ENCODE measurements around the gene MCTP2. TPM values are rescaled to one million over a fixed set of nuclear protein-coding genes. Genes with fewer than 3 reads are reported as not detected.

Gene MCTP2
- total and polyA plus RNA-seq, 9 of the 15 experiments (the other 6 are each of a cell fraction or from before 2014, with no cell fraction given): 0.07 TPM; not detected in 8

DNA sequence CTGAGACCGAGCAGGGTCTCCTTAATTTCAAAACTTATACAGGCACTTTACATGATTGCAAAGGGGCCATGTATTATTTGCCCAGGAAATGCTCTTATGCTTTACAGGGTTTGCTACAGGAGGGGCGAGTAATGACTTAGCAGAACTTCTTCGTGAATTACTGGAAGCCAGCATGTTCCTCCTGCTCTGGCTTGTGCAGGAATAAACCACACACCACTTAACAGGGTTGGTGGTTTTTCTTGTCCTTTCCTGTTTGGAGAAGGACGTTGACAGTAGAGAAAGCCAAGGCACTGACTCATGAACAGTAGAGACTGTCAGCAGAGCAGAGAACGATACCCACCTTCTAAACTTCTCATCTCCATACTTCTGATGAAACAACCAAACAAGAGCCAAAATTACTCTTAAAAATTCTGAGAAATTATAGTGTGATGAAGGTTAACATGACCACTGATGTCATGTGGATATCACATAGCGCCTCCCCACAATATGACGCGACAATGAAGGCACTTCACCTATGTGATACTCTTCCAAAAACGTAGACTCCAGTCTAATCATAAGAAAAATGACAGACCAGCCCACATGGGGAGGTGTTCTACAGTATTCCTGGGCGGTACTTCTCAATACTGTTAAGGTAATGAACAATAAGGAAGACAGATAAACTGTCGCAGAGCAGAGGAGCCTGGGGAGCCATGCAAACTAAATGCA, 24.7 kb upstream of the MCTP2 start:
- H3K27ac ChIP-seq (ENCODE audit: extremely low read depth, low read depth, low read length): no peak overlapping the region
- in situ Hi-C loops (cut with MboI): no loop called here
- ATAC-seq: no peak
- ChIA-PET CTCF (ENCODE audit: low intra/inter-chr PET ratio) (no interaction called here), POLR2A (no interaction called here)
- H3K79me2 ChIP-seq (ENCODE audit: control insufficient read depth, insufficient read depth, low read length): no peaks in the 10 kb centered on the region
- H3K27me3 ChIP-seq (ENCODE audit: control insufficient read depth in 2 of 2, insufficient read depth in 2 of 2, low read length in 2 of 2): no peaks in the 10 kb centered on the region
- no peaks in the 10 kb centered on the region for H3K9me3 ChIP-seq (replicated peaks; ENCODE audit: control insufficient read depth, insufficient read depth, low read depth, low read length)
- no peaks in the 10 kb centered on the region for H3K4me1 ChIP-seq (replicated peaks in 1 of 2; ENCODE audit: control insufficient read depth in 2 of 2, insufficient read depth in 2 of 2, low read length in 2 of 2)
- intact Hi-C loops (cut with micrococcal nuclease): no loop called here
- H3K36me3 ChIP-seq (ENCODE audit: control insufficient read depth, insufficient read depth, low read length): no peaks in the 10 kb centered on the region
- WGBS (ENCODE audit: insufficient coverage, low coverage, missing lambda C conversion rate): under 1% methylated on average over 11 of the region's 11 CpGs
- no peak for DNase-seq (ENCODE audit: extremely low read depth in 1 of 4, low spot score in 3 of 4)
- no peak overlapping the region for H3K9ac ChIP-seq (ENCODE audit: insufficient read depth in 1 of 2, low read depth in 2 of 2, low read length in 2 of 2)
- no peaks in the 10 kb centered on the region for H3K9me1 ChIP-seq (ENCODE audit: control insufficient read depth, insufficient read depth, low read length)
- no peak overlapping the region for H3K4me3 ChIP-seq
- BruUV-seq (replicated peaks): no TSS peak
- FAIRE-seq: no peak
- no peak overlapping the region for H2AFZ ChIP-seq (ENCODE audit: low read depth, low read length)
- no peaks in the 10 kb centered on the region for H4K20me1 ChIP-seq (replicated peaks; ENCODE audit: control insufficient read depth, insufficient read depth, low read length)
- H3K4me2 ChIP-seq (ENCODE audit: insufficient read depth, low read length): no peak overlapping the region
- TF ChIP-seq, protein P1, sequence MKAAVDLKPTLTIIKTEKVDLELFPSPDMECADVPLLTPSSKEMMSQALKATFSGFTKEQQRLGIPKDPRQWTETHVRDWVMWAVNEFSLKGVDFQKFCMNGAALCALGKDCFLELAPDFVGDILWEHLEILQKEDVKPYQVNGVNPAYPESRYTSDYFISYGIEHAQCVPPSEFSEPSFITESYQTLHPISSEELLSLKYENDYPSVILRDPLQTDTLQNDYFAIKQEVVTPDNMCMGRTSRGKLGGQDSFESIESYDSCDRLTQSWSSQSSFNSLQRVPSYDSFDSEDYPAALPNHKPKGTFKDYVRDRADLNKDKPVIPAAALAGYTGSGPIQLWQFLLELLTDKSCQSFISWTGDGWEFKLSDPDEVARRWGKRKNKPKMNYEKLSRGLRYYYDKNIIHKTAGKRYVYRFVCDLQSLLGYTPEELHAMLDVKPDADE (conservative IDR thresholded peaks at IDR 0.05; ENCODE audit: control insufficient read depth, low read depth, low read length): no peak
- TF ChIP-seq ZNF668 (CRISPR knock-in tag; IDR thresholded peaks at IDR 0.05) (no peak), ZSCAN29 (IDR thresholded peaks at IDR 0.05) (no peak), MEF2D (tag; conservative IDR thresholded peaks at IDR 0.05; ENCODE audit: low read depth) (no peak), PPARD (CRISPR knock-in tag; IDR thresholded peaks at IDR 0.05) (no peak), KLF16 (IDR thresholded peaks at IDR 0.05) (no peak), BRD9 (IDR thresholded peaks at IDR 0.05; ENCODE audit: low read depth, partially characterized antibody) (no peak), RB1 (IDR thresholded peaks at IDR 0.05; ENCODE audit: low read depth) (no peak), ZNF124 (CRISPR knock-in tag; IDR thresholded peaks at IDR 0.05) (no peak)
- TF ChIP-seq, protein P2, sequence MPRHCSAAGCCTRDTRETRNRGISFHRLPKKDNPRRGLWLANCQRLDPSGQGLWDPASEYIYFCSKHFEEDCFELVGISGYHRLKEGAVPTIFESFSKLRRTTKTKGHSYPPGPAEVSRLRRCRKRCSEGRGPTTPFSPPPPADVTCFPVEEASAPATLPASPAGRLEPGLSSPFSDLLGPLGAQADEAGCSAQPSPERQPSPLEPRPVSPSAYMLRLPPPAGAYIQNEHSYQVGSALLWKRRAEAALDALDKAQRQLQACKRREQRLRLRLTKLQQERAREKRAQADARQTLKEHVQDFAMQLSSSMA (CRISPR knock-in tag; IDR thresholded peaks at IDR 0.05): no peak
- TF ChIP-seq, protein P3, sequence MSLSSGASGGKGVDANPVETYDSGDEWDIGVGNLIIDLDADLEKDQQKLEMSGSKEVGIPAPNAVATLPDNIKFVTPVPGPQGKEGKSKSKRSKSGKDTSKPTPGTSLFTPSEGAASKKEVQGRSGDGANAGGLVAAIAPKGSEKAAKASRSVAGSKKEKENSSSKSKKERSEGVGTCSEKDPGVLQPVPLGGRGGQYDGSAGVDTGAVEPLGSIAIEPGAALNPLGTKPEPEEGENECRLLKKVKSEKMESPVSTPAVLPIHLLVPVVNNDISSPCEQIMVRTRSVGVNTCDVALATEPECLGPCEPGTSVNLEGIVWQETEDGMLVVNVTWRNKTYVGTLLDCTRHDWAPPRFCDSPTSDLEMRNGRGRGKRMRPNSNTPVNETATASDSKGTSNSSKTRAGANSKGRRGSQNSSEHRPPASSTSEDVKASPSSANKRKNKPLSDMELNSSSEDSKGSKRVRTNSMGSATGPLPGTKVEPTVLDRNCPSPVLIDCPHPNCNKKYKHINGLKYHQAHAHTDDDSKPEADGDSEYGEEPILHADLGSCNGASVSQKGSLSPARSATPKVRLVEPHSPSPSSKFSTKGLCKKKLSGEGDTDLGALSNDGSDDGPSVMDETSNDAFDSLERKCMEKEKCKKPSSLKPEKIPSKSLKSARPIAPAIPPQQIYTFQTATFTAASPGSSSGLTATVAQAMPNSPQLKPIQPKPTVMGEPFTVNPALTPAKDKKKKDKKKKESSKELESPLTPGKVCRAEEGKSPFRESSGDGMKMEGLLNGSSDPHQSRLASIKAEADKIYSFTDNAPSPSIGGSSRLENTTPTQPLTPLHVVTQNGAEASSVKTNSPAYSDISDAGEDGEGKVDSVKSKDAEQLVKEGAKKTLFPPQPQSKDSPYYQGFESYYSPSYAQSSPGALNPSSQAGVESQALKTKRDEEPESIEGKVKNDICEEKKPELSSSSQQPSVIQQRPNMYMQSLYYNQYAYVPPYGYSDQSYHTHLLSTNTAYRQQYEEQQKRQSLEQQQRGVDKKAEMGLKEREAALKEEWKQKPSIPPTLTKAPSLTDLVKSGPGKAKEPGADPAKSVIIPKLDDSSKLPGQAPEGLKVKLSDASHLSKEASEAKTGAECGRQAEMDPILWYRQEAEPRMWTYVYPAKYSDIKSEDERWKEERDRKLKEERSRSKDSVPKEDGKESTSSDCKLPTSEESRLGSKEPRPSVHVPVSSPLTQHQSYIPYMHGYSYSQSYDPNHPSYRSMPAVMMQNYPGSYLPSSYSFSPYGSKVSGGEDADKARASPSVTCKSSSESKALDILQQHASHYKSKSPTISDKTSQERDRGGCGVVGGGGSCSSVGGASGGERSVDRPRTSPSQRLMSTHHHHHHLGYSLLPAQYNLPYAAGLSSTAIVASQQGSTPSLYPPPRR (CRISPR knock-in tag; IDR thresholded peaks at IDR 0.05; ENCODE audit: borderline replicate concordance): no peak
- TF ChIP-seq, protein P4, sequence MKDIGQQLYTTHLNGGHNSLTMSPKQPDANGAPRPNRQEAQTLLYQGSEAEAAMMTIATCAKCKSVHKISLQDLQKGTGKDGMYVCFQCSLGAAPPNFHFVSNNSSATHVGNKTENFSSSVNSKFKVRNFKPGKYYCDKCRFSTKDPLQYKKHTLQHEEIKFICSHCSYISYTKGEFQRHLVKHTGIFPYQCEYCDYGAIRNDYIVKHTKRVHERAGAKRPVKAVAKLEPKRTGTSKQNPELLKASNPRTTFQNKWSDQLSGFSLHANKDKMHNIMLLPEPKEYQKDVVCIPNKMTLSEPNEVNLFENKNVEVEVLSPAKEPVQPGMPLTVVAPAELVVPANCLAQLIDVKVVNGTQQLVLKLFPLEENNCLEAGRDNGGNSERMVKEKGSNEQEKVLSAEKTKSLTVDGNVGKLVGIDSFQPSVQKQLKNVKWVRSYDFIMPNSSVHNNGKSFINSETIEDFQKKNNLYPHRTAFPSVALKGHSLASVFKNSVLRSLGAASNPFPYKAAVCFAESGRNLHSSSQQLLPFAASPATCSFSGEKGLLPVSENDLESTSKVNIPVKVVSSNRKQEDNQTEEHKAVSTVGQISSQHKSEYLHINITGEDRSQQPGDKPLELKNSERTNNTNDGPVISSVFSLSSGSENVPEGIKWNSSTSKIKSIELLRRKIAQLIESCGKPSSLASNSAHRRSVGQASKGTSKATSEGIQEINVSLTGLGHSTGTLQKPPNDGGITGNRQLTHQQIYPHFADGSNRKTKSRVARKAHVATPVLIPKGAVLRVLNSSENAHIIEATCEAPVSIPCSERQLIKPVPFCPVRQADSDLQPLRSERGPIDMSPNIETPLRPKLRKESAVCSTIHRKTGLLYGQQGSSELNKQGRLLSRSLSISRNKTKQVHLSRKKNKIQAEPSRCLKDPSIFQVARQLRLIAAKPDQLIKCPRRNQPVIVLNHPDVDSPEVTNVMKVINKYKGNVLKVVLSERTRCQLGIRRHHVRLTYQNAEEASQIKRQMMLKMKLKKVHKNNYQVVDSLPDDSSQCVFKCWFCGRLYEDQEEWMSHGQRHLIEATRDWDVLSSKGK (CRISPR knock-in tag; IDR thresholded peaks at IDR 0.05): no peak

Data from K562 (cell line).